VCaP (cell line): ENCODE results near the gene ADAT3.

Experiments
- H3K27ac ChIP-seq: fragments of 450-650 bp; 2 replicates; pipeline ENCODE4 v1.5.1; 2017
- TF ChIP-seq, protein P1 (sequence below): fragments of 450-650 bp; conservative IDR thresholded peaks from 2 replicates; pipeline ENCODE4 v1.5.1; 2017; ENCODE audit warnings: mild to moderate bottlenecking, moderate library complexity

ADAT3 gene

DNA sequence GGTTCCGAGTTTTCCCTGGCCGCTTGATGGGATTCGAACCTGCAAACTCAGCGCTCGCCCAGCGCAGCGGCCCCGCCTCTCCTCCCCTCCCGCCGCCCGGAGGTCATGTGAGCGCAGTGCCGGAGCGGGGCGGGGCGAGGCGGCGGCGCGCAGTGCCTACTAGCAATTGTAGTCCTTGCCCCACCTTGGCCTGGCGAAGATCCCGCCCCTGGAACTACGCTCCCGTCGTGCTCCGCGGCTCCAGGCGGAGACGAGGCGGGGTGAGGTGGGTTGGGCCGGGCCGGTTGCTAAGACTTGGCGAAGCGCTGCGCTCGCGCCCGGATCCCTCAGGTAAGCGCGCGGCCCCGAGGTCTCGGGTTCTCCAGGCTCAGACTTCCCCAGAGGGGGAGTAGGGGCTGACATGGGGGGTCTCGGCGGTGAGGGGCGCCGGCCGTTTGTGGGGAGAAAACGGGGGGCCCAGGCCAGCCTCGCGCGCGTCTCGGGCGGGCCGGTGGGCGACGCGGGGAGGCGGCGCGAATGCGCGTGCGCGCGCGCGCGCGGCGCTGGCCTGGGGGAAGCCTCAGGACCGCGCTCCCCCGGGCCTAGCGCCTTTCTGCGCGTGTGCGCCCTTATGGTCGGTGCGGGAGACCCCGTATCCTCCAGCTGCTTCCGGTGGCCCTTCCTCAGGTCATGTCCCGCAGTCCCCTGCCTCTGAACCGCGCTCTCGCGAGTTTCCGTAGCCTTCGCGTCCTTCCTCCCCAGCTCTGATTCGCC lies at the start of gene ADAT3, which contains the start of gene SCAMP4:
TSS of gene ADAT3 (plus strand) at position 290 of the 753 bp plus-strand sequence. CDS start 6,649 bp downstream, outside the sequence.
TSS of gene SCAMP4 (plus strand) at position 290 of the 753 bp plus-strand sequence. CDS start 9,621 bp downstream, outside the sequence.
- TF ChIP-seq, protein P1, sequence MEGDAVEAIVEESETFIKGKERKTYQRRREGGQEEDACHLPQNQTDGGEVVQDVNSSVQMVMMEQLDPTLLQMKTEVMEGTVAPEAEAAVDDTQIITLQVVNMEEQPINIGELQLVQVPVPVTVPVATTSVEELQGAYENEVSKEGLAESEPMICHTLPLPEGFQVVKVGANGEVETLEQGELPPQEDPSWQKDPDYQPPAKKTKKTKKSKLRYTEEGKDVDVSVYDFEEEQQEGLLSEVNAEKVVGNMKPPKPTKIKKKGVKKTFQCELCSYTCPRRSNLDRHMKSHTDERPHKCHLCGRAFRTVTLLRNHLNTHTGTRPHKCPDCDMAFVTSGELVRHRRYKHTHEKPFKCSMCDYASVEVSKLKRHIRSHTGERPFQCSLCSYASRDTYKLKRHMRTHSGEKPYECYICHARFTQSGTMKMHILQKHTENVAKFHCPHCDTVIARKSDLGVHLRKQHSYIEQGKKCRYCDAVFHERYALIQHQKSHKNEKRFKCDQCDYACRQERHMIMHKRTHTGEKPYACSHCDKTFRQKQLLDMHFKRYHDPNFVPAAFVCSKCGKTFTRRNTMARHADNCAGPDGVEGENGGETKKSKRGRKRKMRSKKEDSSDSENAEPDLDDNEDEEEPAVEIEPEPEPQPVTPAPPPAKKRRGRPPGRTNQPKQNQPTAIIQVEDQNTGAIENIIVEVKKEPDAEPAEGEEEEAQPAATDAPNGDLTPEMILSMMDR, result no peak
- peak within 1 kb of the TSS; percentile 95 for H3K27ac ChIP-seq

DNA sequence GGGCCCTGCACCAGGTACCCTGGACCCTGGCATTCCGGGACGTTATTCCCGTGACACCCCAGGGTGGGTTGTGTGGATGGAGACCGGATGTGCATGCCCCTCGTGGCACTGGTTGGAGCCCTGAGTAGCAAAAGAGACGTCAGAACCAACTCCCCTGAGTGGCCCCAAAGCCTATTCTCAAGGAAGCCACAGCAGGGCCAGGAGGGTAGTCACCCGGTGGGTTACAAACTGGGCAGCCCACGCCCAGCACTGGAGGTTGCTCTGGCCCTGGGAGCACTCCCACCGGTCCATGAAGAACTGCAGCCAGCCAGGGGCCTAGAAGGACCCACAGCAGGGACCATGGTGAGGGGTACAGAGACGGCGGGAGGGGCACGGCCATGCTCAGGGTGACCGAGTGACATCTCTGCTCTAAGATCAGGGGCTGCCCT lies 49.4 kb upstream of the ADAT3 start:
- TF ChIP-seq, protein P1, result no peak
- no peak overlapping the region for H3K27ac ChIP-seq

DNA sequence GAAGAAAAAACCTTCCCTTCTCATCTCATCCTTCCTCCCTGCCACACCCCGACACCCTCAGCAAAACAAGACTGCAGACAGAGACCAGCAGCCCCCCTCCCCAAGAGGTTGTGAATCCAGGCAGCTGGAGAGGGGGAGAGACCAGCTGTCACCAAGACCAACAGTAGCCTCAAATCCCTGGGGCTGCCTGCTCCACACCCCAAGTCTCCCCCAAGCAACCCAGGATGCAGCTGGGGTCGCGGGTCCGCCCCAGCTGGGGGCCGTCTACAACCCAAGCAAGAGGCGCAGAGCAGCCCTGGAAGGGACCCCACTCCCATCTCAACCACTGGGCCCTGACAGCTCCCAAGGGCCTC lies 48.9 kb upstream of the ADAT3 start:
- H3K27ac ChIP-seq, result no peak overlapping the region
- TF ChIP-seq, protein P1, result no peak

DNA sequence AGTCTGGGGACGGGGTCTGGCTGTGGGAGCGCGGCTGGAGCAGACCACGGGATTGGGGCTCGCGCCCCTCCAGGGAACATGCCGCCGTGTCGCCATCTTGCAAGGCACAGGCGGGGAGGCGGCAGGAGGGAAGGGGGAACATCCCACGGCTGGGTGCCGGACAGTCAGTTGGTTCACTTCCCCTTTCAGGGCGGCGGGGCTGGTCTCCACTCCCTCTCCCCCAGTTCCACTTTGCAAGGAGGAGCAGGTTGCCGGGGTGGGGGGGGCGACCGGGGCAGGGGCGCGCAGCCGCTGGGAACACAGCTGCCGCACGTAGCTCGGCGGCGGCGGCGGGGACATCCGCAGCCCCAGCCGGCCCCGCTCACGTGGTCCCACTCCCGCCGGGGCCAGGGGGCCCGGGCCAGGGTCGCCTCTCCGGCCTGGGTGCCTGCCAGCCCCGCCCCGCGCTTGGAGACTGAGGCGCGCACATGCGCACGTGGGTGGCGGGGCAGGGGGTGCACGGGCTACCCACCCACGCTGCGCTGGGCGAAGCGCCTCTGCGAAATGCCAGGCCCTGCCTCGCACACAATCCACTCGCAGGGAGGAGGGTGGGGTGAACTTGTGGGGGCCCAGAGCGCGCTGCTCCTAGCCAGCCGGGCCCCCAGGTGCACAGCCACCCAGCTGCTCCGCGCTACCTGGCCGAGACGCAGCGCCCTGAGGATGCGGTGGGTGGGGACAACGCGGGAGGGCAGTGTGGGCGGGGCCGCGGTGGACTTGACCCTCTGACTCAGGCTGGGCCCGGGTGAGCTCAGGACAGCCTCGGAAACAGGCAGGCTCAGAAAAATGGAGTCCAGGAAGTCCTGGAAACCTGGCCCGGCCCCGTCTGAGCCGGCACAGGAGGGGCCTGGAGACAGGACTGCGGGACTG lies 48.2 kb upstream of the ADAT3 start:
- TF ChIP-seq, protein P1, result no peak
- H3K27ac ChIP-seq, result 0 out of 2 replicates have a peak overlapping the region, but pooled peaks have one; percentile 16

DNA sequence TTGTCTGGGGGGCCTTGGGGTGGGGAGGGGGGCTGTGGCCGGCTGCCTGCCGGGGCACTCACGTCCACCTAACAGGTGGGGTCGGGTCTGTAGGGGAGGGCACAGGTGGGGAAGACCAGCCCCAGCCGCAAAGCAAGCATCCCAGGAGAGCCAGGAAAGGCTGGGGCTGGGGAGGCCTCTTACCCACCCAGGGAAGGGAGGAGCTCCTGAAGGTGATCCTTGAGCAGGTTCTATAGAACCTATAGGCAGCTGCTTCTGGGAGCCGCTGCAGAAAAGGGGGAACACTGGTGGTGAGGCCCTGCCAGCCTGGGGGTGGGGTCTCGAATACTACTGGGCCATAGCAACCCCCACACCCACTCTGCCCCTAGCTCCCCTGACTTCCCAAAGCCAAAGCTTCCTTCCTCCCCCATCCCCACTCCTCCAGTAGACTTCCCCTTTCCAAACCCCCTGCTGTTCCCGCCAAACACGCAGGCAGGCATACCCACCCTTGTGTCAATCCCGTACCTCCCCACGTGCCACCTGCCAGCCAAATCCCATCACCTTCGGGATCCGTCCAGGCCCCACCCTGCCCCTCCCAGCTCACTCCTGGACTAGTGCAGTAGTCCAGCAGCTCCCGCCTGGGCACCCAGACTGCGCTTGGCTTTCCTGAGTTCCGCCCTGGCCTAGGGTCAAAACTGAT lies 47.4 kb upstream of the ADAT3 start:
- 0 out of 2 replicates have a peak overlapping the region, but pooled peaks have one; percentile 16 for H3K27ac ChIP-seq
- TF ChIP-seq, protein P1, result no peak

DNA sequence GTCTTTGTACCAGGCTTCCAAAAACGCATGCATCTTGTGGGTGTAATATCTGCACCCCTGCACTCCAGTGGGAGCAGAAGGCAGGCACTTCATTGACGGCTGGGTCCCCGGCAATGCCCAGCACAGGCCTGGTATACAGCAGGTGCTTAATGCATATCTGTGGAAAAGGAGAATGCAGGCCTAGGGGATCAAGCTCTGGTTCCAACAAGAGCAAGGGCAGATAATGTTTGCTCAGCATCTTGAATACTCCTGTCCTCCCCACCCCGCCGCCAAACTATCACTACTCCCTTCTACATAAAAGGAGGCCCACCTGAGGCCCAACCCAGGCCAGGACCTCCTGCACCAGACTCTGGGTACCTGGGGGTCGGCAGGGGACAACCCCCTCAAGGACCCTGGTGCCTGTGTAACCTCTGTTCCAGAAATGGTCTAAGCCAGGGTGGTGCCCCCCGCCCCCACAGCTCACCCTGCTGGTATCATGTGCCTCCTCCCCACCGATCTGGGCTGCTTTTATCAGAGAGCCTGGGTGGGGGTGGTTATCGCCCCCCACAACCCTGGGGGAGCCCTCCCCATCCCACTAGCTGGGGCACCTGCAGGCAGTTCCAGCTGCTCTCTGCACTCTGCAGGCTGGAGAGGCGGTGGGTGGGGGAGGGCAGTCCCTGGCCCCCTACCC lies 46.7 kb upstream of the ADAT3 start:
- TF ChIP-seq, protein P1, result no peak
- no peak overlapping the region for H3K27ac ChIP-seq
